BE2C (cell line): ENCODE measurements around the gene TSHZ3.

ENCODE experiments used
- DNase-seq: peaks from one replicate; pipeline ENCODE4 v3.0.0-alpha.2; 2020
- H3K27me3 ChIP-seq: fragments of 250-450 bp; sonication (Bioruptor Pico); 2 replicates; pipeline ENCODE4 v1.5.1; 2020; ENCODE audit warnings: mild to moderate bottlenecking
- H3K36me3 ChIP-seq: fragments of 250-450 bp; sonication (Bioruptor Pico); 2 replicates; pipeline ENCODE4 v1.5.1; 2020; ENCODE audit warnings: mild to moderate bottlenecking
- H3K4me1 ChIP-seq: fragments of 250-450 bp; sonication (Bioruptor Pico); 2 replicates; pipeline ENCODE4 v1.5.1; 2020
- H3K4me3 ChIP-seq: 2 replicates; pipeline ENCODE4 v1.5.1; 2011; ENCODE audit warnings: low read depth, low read length
- H3K9me3 ChIP-seq: fragments of 250-450 bp; sonication (Bioruptor Pico); 2 replicates; pipeline ENCODE4 v1.5.1; 2020
- TF ChIP-seq, protein P1 (sequence below): IDR thresholded peaks from 2 replicates; pipeline ENCODE4 v1.5.1; 2012; ENCODE audit warnings: mild to moderate bottlenecking, low read depth, low read length

Gene TSHZ3

DNA sequence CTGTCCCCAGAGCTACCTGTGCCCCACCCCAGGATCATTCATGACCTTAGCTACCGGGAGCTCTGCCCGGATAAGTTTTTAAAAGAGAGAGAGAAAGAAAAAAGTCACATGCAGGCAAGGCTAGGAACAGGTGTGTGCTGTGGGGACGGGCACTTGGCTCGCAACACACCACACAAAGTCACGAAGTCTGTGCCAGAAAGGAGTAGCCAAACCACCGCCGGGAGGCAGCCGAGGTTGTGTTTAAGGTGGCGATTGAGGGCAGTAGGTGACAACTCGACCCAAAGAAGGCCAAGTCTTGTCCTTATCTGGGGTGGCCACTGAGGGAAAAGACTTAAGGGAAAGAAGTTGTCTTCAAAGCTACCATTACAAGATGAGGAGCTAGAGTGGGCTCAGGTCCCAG lies 4.6 kb upstream of the TSHZ3 start:
- TF ChIP-seq, protein P1, sequence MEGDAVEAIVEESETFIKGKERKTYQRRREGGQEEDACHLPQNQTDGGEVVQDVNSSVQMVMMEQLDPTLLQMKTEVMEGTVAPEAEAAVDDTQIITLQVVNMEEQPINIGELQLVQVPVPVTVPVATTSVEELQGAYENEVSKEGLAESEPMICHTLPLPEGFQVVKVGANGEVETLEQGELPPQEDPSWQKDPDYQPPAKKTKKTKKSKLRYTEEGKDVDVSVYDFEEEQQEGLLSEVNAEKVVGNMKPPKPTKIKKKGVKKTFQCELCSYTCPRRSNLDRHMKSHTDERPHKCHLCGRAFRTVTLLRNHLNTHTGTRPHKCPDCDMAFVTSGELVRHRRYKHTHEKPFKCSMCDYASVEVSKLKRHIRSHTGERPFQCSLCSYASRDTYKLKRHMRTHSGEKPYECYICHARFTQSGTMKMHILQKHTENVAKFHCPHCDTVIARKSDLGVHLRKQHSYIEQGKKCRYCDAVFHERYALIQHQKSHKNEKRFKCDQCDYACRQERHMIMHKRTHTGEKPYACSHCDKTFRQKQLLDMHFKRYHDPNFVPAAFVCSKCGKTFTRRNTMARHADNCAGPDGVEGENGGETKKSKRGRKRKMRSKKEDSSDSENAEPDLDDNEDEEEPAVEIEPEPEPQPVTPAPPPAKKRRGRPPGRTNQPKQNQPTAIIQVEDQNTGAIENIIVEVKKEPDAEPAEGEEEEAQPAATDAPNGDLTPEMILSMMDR = no peak
- H3K9me3 ChIP-seq = no peaks in the 10 kb centered on the region
- peaks cover 48% of the 10 kb centered on the region for H3K27me3 ChIP-seq
- H3K36me3 ChIP-seq = no peaks in the 10 kb centered on the region
- H3K4me1 ChIP-seq = no peaks in the 10 kb centered on the region
- no peak overlapping the region for H3K4me3 ChIP-seq
- no peak for DNase-seq

DNA sequence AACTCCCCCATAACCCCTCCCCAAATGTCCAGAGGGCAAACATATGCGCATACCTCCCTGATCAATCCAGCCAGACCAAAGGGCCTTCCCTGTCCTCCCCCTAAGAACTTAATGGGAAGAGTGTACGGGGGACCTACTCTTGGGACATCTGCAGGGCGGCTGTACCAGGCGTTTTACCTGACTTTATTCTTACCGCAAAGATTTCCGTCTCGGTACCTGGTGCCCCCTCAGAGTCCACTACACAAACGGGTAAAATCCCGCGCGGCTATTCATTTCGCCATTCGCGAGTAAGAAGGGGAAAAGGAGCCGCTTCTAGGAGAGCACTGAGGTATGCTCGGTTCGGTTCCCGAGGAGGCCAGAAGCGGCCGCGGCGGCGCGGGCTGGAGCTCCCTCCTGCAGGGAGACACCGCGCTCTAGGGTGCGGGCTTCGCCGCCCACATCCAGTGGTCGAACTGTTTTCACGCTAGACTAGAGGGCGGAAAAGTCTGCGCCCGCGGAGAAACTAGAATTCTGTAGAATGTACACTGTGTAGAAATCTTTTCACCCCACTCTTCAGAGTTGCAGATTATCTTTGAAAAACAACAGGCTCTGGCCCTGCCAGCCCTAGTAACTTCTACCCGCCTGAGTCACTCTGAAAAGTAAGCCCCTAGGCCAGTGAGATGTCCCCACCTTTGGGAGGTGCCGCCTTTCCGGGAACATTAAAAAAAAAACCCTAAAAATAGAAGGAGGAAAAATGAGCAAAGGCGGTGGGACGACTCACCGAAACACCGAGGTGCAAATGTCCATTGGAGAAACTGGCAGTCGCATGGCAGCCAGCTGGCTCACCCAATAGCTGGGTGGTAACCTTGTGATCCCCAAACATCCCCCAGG lies 3.8 kb upstream of the TSHZ3 start:
- H3K4me1 ChIP-seq = no peaks in the 10 kb centered on the region
- no peak overlapping the region for H3K4me3 ChIP-seq
- peaks cover 55% of the 10 kb centered on the region for H3K27me3 ChIP-seq

DNA sequence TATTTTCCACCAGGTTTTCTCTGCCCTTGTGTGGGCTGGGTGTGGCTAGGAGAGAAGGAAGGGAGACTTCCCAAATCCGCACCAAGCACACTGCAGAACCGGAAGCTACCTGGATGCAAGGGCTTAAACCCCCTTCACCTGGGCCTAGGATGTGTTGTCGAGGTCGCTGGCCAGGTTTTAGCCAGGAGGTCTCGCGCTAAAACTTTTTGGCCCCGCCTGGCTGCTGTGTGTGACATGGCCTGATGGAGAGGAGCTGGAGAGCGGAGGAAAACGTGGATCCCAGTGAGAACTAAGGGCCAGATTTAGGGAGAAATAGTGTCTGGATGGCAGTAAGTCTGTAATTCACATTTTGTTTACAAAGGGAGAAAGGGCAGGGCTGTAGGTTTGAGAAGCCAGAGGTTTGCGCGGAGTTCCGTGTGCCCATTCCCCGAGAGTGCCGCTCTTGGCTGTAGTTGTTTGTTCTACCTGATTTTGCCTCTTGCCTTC lies 3.1 kb upstream of the TSHZ3 start:
- no peaks in the 10 kb centered on the region for H3K36me3 ChIP-seq
- no peak for DNase-seq
- H3K27me3 ChIP-seq = peaks cover 61% of the 10 kb centered on the region
- H3K4me3 ChIP-seq = no peak overlapping the region
- TF ChIP-seq, protein P1 = no peak
- H3K4me1 ChIP-seq = no peaks in the 10 kb centered on the region
- no peaks in the 10 kb centered on the region for H3K9me3 ChIP-seq

More for the DNA sequence above, 3.8 kb upstream of the TSHZ3 start:
- TF ChIP-seq, protein P1 = no peak
- Histone ChIP-seq H3K36me3 (no peaks in the 10 kb centered on the region), H3K9me3 (no peaks in the 10 kb centered on the region)
- no peak for DNase-seq

DNA sequence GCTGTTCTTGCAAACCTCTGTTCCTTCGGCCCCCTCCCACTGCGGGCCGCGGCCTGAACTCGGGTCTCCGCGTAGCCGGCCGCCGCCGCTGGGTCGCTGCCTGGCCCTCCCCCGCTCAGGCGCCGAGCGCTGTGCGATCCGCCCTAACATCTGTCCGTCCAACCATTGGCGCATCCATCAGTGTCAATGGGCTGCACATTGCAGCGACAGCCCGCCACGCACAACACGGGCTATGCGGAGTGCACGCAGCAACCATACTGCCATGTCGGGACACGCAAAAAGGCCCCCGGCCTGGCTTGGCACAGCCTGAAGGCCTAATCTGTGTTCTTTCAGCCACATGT lies 2.6 kb upstream of the TSHZ3 start:
- Histone ChIP-seq H3K27me3 (peaks cover 62% of the 10 kb centered on the region), H3K4me3 (no peak overlapping the region), H3K9me3 (no peaks in the 10 kb centered on the region), H3K4me1 (no peaks in the 10 kb centered on the region), H3K36me3 (no peaks in the 10 kb centered on the region)
- no peak for DNase-seq
- TF ChIP-seq, protein P1 = no peak

DNA sequence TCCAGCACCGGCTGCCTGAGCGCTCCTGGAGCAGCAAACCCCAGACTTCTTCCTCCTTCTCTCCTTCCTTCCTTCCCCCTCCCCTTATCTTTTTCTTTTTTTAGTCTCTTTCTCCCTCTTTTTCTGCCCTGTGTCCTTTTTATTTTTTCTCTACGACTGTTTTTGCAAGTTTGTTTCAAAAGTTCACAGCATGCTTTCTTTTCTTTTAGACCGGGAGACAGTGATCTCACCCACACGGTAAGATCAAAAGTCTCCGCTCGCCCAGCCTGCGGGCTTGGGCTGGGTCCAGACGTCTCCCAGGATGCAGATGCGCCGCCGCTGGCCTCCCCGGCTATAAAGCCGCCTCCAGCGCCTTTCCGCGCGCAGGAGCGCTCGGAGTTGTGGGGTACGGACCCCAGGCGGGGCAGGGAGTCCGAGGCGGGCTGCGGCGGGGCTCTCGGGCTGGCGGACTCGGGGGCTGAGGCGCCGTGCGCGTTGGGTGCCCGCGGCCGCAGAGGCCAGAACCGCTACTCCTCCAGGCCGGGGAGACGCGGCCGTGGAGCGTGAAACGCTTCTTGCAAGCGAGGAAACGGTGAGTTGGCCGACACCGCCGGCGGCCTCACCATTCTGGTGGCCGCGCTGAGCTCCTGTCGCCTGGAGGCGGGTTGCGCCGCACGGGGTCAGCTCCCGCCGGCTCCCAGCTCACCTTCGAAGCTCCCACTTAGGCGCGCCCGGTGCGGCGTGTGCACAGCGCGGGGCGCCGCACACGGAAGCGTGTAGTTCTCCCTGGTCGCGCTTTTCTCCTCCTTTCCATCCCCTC lies 2.0 kb upstream of the TSHZ3 start:
- no peaks in the 10 kb centered on the region for H3K36me3 ChIP-seq
- H3K4me1 ChIP-seq = 0 out of 2 replicates have a peak, but pooled peaks cover 2% of the 10 kb centered on the region
- DNase-seq = no peak
- H3K9me3 ChIP-seq = no peaks in the 10 kb centered on the region
- TF ChIP-seq, protein P1 = no peak
- peaks cover 62% of the 10 kb centered on the region for H3K27me3 ChIP-seq
- H3K4me3 ChIP-seq = peak overlapping the region; percentile 60
